ENCODE measurements around the gene JAML.

The JAML gene

DNA sequence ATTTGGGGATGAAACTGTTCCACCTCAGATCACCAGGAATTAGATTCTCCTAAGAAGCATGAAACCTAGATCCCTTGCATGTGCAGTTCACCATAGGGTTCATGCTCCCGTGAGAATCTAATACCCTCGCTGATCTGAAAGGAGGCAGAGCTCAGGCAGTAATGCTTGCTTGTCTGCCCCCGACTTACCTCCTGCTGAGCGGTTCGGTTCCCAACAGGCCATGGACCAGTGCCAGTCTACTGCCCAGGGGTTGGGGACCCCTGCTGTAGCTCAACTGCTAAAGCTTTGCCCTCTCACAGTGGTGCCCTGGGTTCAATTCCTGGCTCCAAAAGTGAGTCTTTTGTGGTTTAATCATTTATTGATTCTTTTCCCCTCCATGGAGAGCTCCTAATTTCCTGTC lies 3.4 kb downstream of the JAML start:
- no peaks in the 10 kb centered on the region for H3K4me1 ChIP-seq
- no peak overlapping the region for H3K4me3 ChIP-seq (ENCODE audit: low read depth, low read length)
- no peak overlapping the region for H3K27ac ChIP-seq

GRCh38 chr11:118219732-118220131 lies 5.1 kb downstream of the JAML start:
- no peak overlapping the region for H3K4me2 ChIP-seq (ENCODE audit: low read length)
- no peaks in the 10 kb centered on the region for H3K4me1 ChIP-seq
- H3K36me3 ChIP-seq (ENCODE audit: control insufficient read depth, insufficient read depth, low read length), result no peaks in the 10 kb centered on the region
- H3K9me3 ChIP-seq (ENCODE audit: control insufficient read depth, low read length), result no peaks in the 10 kb centered on the region
- no peak for TF ChIP-seq CTCF (IDR thresholded peaks at IDR 0.05)
- no peak overlapping the region for H3K9ac ChIP-seq
- no peak overlapping the region for H2AFZ ChIP-seq
- H3K79me2 ChIP-seq, result no peaks in the 10 kb centered on the region
- no peak overlapping the region for H3K4me3 ChIP-seq (ENCODE audit: low read depth, low read length)
- no peak overlapping the region for H3K27ac ChIP-seq
- H3K27me3 ChIP-seq (ENCODE audit: control insufficient read depth, insufficient read depth, low read length), result no peaks in the 10 kb centered on the region

More for the DNA sequence above, 3.4 kb downstream of the JAML start:
- TF ChIP-seq CTCF (IDR thresholded peaks at IDR 0.05), result no peak
- Histone ChIP-seq H2AFZ (no peak overlapping the region), H3K36me3 (ENCODE audit: control insufficient read depth, insufficient read depth, low read length) (no peaks in the 10 kb centered on the region), H3K27me3 (ENCODE audit: control insufficient read depth, insufficient read depth, low read length) (no peaks in the 10 kb centered on the region), H3K79me2 (no peaks in the 10 kb centered on the region), H3K9me3 (ENCODE audit: control insufficient read depth, low read length) (no peaks in the 10 kb centered on the region), H3K4me2 (ENCODE audit: low read length) (no peak overlapping the region), H3K9ac (no peak overlapping the region)

DNA sequence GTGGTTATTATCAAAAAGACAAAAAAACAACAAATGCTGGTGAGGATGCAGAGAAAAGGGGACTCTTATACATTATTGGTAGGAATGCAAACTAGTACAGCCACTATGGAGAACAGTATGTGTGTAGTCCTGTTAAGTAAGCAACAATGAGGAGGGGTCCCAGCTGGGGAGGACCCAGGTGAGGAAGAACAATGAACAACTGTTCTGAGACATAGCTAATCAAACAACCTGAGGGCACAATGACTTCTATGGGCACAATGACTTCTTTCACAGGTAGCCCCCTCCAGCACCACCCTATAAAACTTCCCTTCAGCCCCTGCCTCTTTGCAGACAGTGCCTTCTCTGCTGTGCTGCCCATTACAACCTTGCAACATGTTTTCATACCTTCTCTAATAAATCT lies 5.6 kb downstream of the JAML start:
- H3K27me3 ChIP-seq (ENCODE audit: control insufficient read depth, insufficient read depth, low read length), result no peaks in the 10 kb centered on the region
- no peaks in the 10 kb centered on the region for H3K4me1 ChIP-seq
- no peak overlapping the region for H3K4me3 ChIP-seq (ENCODE audit: low read depth, low read length)
- H3K36me3 ChIP-seq (ENCODE audit: control insufficient read depth, insufficient read depth, low read length), result no peaks in the 10 kb centered on the region
- no peaks in the 10 kb centered on the region for H3K9me3 ChIP-seq (ENCODE audit: control insufficient read depth, low read length)
- H3K27ac ChIP-seq, result no peak overlapping the region
- no peak overlapping the region for H3K9ac ChIP-seq
- no peak overlapping the region for H2AFZ ChIP-seq
- H3K4me2 ChIP-seq (ENCODE audit: low read length), result no peak overlapping the region
- no peaks in the 10 kb centered on the region for H3K79me2 ChIP-seq
- no peak for TF ChIP-seq CTCF (IDR thresholded peaks at IDR 0.05)

GRCh38 chr11:118217575-118217974 lies 7.2 kb downstream of the JAML start:
- Histone ChIP-seq H3K4me1 (no peaks in the 10 kb centered on the region), H3K27ac (no peak overlapping the region), H3K4me3 (ENCODE audit: low read depth, low read length) (no peak overlapping the region), H3K9ac (no peak overlapping the region), H3K27me3 (ENCODE audit: control insufficient read depth, insufficient read depth, low read length) (no peaks in the 10 kb centered on the region), H3K36me3 (ENCODE audit: control insufficient read depth, insufficient read depth, low read length) (no peaks in the 10 kb centered on the region), H3K79me2 (no peaks in the 10 kb centered on the region), H3K9me3 (ENCODE audit: control insufficient read depth, low read length) (no peaks in the 10 kb centered on the region), H3K4me2 (ENCODE audit: low read length) (no peak overlapping the region), H2AFZ (no peak overlapping the region)
- TF ChIP-seq CTCF (IDR thresholded peaks at IDR 0.05), result no peak

- Histone ChIP-seq H3K36me3 (ENCODE audit: control insufficient read depth, insufficient read depth, low read length) (no peaks in the 10 kb centered on the region), H3K27ac (no peak overlapping the region), H3K27me3 (ENCODE audit: control insufficient read depth, insufficient read depth, low read length) (no peaks in the 10 kb centered on the region), H3K9me3 (ENCODE audit: control insufficient read depth, low read length) (no peaks in the 10 kb centered on the region), H3K9ac (no peak overlapping the region), H3K4me1 (no peaks in the 10 kb centered on the region), H2AFZ (no peak overlapping the region), H3K79me2 (no peaks in the 10 kb centered on the region), H3K4me2 (ENCODE audit: low read length) (no peak overlapping the region), H3K4me3 (ENCODE audit: low read depth, low read length) (no peak overlapping the region)
- TF ChIP-seq CTCF (IDR thresholded peaks at IDR 0.05), result no peak
These were observed 8.0 kb downstream of the JAML start for GRCh38 chr11:118216621-118217481.
